ENCODE data around the gene FAM163A.
"Not testable (repeated sequence)": the region's sequence is repeated elsewhere in the genome, so short reads cannot be mapped to it uniquely, and the experiment has no call there.

FAM163A gene

GRCh38 chr1:179817789-179818188 is 74.7 kb downstream of the FAM163A start:
- no peak for FAIRE-seq

DNA sequence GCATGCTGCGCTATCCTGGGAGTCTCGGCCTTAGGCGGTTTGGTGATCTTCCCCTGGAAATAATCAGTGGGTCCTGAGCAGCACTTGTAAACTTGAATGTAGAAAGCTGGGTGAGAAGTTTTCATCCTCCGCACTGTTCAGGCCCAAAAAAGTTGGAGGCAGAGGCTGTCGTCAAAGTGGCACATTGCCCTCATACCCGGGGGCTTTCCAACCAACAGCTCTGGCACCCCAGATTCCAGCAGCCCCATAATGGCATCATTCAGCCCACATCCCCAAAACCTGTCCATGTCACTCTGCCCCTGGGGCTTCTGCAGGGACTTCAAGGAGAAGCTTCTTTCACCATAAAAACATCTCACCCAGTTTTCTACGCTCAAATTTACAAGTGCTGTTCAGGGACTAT is 75.2 kb downstream of the FAM163A start:
- FAIRE-seq, result no peak

- FAIRE-seq, result no peak
Observed at GRCh38 chr1:179818743-179819173, 75.7 kb downstream of the FAM163A start.

GRCh38 chr1:179820226-179820970 is 77.3 kb downstream of the FAM163A start:
- FAIRE-seq, result no peak

DNA sequence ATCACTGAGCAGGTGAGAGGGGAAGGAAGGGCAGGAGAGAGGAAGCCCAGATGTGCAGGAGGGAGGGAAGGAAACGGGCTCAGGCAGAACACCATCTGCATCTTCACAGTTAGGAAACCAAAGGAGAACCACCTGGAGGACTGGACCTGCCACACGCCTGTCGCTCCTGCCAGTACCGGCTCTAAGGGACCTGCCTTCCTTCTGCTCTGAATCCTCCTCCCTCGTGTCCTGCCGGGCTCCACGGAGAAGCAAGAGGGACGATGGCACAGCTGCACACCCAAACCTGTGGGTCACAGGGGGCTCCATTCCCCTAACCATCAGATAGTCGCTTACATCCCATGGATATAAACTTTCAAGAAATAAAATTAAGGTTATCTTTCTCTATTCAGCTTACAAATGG is 78.4 kb downstream of the FAM163A start:
- no peak for FAIRE-seq

GRCh38 chr1:179822065-179822464 is 79.0 kb downstream of the FAM163A start:
- no peak for FAIRE-seq

DNA sequence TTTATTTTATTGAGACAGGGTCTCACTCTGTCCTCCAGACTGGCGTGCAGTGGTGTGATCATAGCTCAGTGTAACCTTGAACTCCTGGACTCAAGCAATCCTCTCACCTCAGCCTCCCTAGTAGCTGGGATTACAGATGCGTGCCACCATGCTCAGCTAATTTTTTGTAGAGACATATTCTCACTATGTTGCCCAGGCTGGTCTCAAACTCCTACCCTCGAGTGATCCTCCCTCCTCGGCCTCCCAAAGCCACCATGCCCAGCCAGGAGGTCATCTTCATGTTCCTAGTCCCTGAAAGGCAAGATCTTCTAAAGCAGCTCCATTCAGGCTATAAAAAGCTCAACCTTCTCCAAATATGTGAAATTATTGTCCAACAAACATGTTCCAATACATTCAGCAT is 80.6 kb downstream of the FAM163A start:
- FAIRE-seq, result no peak

DNA sequence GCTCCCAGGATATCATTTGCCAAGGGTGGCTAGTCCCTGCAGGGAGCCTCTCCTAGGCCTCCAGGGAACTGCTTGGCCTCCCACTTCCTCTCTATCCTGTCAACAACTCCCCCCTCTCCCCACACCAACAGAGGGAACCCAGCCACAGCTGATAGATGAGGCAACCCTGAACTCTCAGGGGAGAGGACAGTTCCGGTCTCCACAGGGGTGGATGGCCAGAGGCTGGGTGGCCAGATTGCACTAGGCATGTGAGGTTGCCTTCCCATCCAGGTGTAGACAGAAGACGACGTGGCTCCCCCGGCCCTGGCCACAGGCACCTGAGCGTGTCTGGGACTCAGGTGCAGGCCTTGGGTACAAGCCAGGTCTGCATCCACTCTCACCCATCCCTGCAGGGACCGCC is 81.2 kb downstream of the FAM163A start:
- FAIRE-seq, result no peak

- no peak for FAIRE-seq
Observed at GRCh38 chr1:179825206-179825605, 82.1 kb downstream of the FAM163A start.

DNA sequence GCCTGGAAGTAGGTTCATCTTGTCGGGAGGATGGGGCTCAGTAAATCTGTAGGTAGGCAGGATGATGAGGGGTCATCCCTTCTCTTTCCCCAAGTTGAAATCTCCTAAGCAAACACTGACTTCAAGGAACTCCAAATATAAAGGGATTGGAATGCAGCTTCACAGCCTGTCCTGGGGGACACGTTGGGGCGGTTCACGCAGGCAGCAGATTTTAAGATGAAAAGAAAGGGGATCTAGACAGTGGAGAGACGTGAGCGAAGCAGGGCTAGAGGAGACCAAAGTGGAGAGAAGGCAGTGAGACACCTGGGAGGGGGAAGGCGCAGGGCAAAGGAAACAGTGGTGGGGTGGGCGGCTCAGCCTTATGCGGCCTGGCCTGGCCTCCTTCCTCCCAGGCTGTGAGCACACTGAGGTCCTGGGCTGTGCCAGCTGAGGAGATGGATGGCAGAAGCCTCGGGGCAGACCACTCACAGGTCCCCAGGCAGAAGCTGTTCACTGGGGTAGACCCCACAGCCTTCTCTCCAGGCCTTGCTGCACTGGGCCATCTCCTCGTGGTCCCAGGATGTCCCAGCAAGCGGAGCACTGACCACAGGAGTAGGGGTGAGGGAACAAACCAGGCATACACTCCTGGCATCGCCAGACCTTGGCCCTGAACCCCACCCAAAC is 82.8 kb downstream of the FAM163A start:
- FAIRE-seq, result no peak

- FAIRE-seq, result no peak
Observed at GRCh38 chr1:179826626-179827280, 83.7 kb downstream of the FAM163A start.

- FAIRE-seq, result no peak
Observed at GRCh38 chr1:179828554-179829110, 85.5 kb downstream of the FAM163A start.

DNA sequence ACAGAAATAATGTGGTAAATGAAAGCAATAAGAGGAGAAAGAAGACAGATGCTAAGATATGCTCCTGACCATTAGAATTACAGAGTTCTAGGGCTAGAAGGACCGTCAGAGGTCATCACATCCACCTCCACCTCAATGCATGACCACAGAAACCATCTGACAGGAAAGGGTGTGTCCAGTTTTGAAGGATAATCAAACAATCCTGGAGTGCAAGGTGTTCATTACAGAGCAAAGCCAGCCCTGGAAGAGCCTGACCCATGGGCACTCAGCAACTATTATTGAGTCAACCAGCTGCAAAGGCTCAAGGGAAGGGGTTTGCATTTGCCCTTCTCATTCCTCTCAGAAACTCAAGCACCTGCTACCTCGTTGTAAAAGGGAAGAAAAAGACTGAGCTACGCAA is 88.1 kb downstream of the FAM163A start:
- no peak for FAIRE-seq

GRCh38 chr1:179831852-179832699 is 89.0 kb downstream of the FAM163A start:
- no peak for FAIRE-seq

- not testable (repeated sequence) for FAIRE-seq
Observed at GRCh38 chr1:179836686-179837445, 93.8 kb downstream of the FAM163A start.

DNA sequence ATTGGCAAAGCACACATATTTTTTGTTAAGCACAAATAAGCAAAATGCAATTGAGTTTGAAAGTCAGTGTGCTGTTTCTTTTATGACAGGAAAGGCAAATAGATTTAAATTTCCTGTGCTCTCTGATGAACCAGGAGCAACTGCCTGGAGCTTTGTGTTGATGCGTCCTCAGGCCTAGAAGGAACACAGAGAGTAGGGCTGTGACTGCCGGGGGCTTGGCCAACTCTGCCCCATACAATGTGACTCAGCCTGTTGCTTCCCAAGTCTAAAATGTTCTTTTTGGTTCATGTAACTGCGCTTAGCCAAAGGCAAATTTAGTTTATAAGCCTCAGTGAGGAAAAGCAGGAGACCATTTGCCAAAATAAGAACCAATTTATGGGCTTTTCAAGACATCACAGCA is 97.0 kb downstream of the FAM163A start:
- no peak for FAIRE-seq

GRCh38 chr1:179848233-179848632 is 105.1 kb downstream of the FAM163A start:
- no peak for FAIRE-seq

DNA sequence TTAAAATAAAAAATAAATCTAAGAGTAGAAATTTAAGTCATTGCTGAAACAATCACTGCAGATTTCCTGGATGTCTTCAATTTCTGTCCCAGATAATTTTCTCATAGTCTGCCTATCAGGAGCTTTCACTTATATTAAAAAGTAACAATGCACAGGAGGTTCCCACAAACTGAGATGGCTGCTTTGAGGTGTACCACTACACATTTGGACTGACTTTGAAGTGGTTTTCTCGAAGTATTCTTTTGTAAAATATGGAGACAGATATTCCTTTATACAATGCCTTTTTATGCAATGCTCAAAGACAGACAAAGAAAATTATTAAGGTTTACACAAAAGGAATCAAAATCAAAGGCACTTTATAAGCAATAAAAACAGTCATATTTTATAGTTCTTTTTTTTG is 110.0 kb downstream of the FAM163A start:
- FAIRE-seq, result no peak

GRCh38 chr1:179855831-179856230 is 112.7 kb downstream of the FAM163A start:
- not testable (repeated sequence) for FAIRE-seq

DNA sequence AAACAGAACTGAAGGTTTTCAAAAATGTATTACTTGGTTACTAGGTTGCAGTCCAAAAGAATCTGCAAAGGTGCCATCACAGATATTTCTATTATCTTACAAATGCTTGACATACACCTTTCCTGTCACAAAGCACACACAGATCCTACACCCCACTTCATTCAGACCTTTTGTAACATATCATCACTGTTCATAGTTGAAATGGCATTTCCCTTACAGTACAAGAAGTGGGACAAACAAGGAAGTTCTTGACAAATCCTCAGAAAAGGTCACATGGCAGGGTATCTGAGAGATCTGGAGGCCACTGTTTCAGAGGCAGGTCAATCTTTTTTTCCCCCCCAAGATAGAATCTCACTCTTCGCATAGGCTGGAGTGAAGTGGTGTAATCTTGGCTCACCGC is 113.2 kb downstream of the FAM163A start:
- FAIRE-seq, result no peak

GRCh38 chr1:179857009-179857408 is 113.9 kb downstream of the FAM163A start:
- FAIRE-seq, result no peak

- no peak for FAIRE-seq
Observed at GRCh38 chr1:179860652-179861051, 117.6 kb downstream of the FAM163A start.
